DOHH2 (cell line): ENCODE results near the gene PKD1.

Experiments used
- H3F3A ChIP-seq: fragments of 200-600 bp; sonication (generic), shearing (Covaris generic); 2 replicates; pipeline ENCODE4 v1.6.0; 2016; ENCODE audit warnings: antibody characterized with exemption, mild to moderate bottlenecking; ENCODE audit not compliant: control insufficient read depth, insufficient read depth
- H3K27ac ChIP-seq: fragments of 200-600 bp; sonication (generic); 2 replicates; pipeline ENCODE4 v1.5.1; 2014; ENCODE audit warnings: low read depth, mild to moderate bottlenecking, low read length, moderate library complexity
- H3K27me3 ChIP-seq: fragments of 200-600 bp; sonication (generic); 2 replicates; pipeline ENCODE4 v1.6.1; 2014; ENCODE audit warnings: mild to moderate bottlenecking, low read length, mixed read lengths; ENCODE audit not compliant: control insufficient read depth
- H3K36me3 ChIP-seq: fragments of 200-600 bp; sonication (generic); 2 replicates; pipeline ENCODE4 v1.6.1; 2014; ENCODE audit warnings: mild to moderate bottlenecking, low read length, moderate library complexity, mixed read lengths; ENCODE audit not compliant: control insufficient read depth
- H3K4me1 ChIP-seq: fragments of 200-600 bp; sonication (generic); 2 replicates; pipeline ENCODE4 v1.6.1; 2014; ENCODE audit warnings: mild to moderate bottlenecking, low read length, mixed read lengths; ENCODE audit not compliant: control insufficient read depth
- H3K4me2 ChIP-seq: fragments of 200-600 bp; sonication (generic); 2 replicates; pipeline ENCODE4 v1.6.0; 2014; ENCODE audit warnings: mild to moderate bottlenecking, low read length, moderate library complexity
- H3K4me3 ChIP-seq: fragments of 200-600 bp; sonication (generic); 2 replicates; pipeline ENCODE4 v1.5.1; 2014; ENCODE audit warnings: mild to moderate bottlenecking, low read length, mixed read lengths
- H3K79me2 ChIP-seq: fragments of 200-600 bp; sonication (generic); 2 replicates; pipeline ENCODE4 v1.6.1; 2014; ENCODE audit warnings: mild to moderate bottlenecking, low read length, mixed read lengths; ENCODE audit not compliant: control insufficient read depth
- H3K9me2 ChIP-seq: fragments of 200-600 bp; sonication (generic); replicated peaks from 2 replicates; pipeline ENCODE4 v1.6.1; 2014; ENCODE audit warnings: mild to moderate bottlenecking, low read length, mixed read lengths; ENCODE audit not compliant: control insufficient read depth
- H3K9me3 ChIP-seq: fragments of 200-600 bp; sonication (generic); 2 replicates; pipeline ENCODE4 v1.6.1; 2014; ENCODE audit warnings: antibody characterized with exemption, low read length, mixed read lengths; ENCODE audit not compliant: control insufficient read depth, insufficient read depth
- H4K20me1 ChIP-seq: fragments of 200-600 bp; sonication (generic); 2 replicates; pipeline ENCODE4 v1.6.0; 2014; ENCODE audit warnings: low read depth, mild to moderate bottlenecking, antibody characterized with exemption, low read length, moderate library complexity; ENCODE audit not compliant: control insufficient read depth, insufficient read depth
- CTCF ChIP-seq: fragments of 200-600 bp; sonication (generic); IDR thresholded peaks from one replicate; pipeline ENCODE4 v1.5.1; 2014; ENCODE audit warnings: antibody characterized with exemption, mild to moderate bottlenecking, low read depth, low read length; ENCODE audit not compliant: poor library complexity, severe bottlenecking
- EZH2phosphoT487 ChIP-seq: fragments of 200-600 bp; sonication (generic); IDR thresholded peaks from 2 replicates; pipeline ENCODE4 v1.6.1; 2017; ENCODE audit warnings: borderline replicate concordance, mild to moderate bottlenecking, antibody characterized with exemption, low read length, moderate library complexity, mixed read lengths

PKD1 gene

GRCh38 chr16:2174396-2175131 lies 38.9 kb upstream of the PKD1 start:
- no peaks in the 10 kb centered on the region for H3K27me3 ChIP-seq
- H3K36me3 ChIP-seq = peaks cover 64% of the 10 kb centered on the region
- TF ChIP-seq CTCF = no peak
- no peaks in the 10 kb centered on the region for H3K9me3 ChIP-seq
- H3F3A ChIP-seq = no peaks in the 10 kb centered on the region
- H3K79me2 ChIP-seq = no peaks in the 10 kb centered on the region
- H3K9me2 ChIP-seq = no peaks in the 10 kb centered on the region
- no peak overlapping the region for H3K27ac ChIP-seq
- no peaks in the 10 kb centered on the region for H4K20me1 ChIP-seq
- H3K4me2 ChIP-seq = no peak overlapping the region
- H3K4me3 ChIP-seq = no peak overlapping the region
- H3K4me1 ChIP-seq = no peaks in the 10 kb centered on the region

- no peak for TF ChIP-seq CTCF
- no peak for TF ChIP-seq EZH2phosphoT487
- no peak overlapping the region for H3K4me3 ChIP-seq
These were observed 38.2 kb upstream of the PKD1 start for GRCh38 chr16:2173916-2174315.

GRCh38 chr16:2173366-2173765 lies 37.7 kb upstream of the PKD1 start:
- H3K27ac ChIP-seq = no peak overlapping the region
- H4K20me1 ChIP-seq = no peaks in the 10 kb centered on the region
- no peaks in the 10 kb centered on the region for H3K9me2 ChIP-seq
- H3K4me3 ChIP-seq = no peak overlapping the region
- H3K4me2 ChIP-seq = no peak overlapping the region
- no peaks in the 10 kb centered on the region for H3K27me3 ChIP-seq
- H3K9me3 ChIP-seq = no peaks in the 10 kb centered on the region
- no peaks in the 10 kb centered on the region for H3F3A ChIP-seq
- TF ChIP-seq EZH2phosphoT487 (no peak), CTCF (no peak)
- H3K4me1 ChIP-seq = no peaks in the 10 kb centered on the region
- H3K36me3 ChIP-seq = peaks cover 68% of the 10 kb centered on the region
- H3K79me2 ChIP-seq = no peaks in the 10 kb centered on the region

More at GRCh38 chr16:2173916-2174315, 38.2 kb upstream of the PKD1 start:
- Histone ChIP-seq H3K4me1 (no peaks in the 10 kb centered on the region), H3K36me3 (peaks cover 67% of the 10 kb centered on the region), H3K9me2 (no peaks in the 10 kb centered on the region), H3K27me3 (no peaks in the 10 kb centered on the region), H3K4me2 (no peak overlapping the region), H3K79me2 (no peaks in the 10 kb centered on the region), H4K20me1 (no peaks in the 10 kb centered on the region), H3F3A (no peaks in the 10 kb centered on the region), H3K27ac (no peak overlapping the region), H3K9me3 (no peaks in the 10 kb centered on the region)
